Endothelial cell of umbilical vein (primary cell): ENCODE results near the gene RGPD3.

Experiments
- CTCF ChIP-seq, 2 donors: IDR thresholded peaks; 1 replicate in 1 of 2; 2 replicates in 1 of 2; pipeline ENCODE4 v1.5.1; 2011; ENCODE audit warnings: low read length in 2 of 2, mild to moderate bottlenecking in 2 of 2, moderate library complexity in 2 of 2, control low read depth in 1 of 2, inconsistent platforms in 1 of 2, low read depth in 1 of 2; ENCODE audit not compliant: insufficient read depth in 1 of 2; ENCODE audit errors: extremely low read depth in 1 of 2
- EZH2 ChIP-seq: IDR thresholded peaks from 2 replicates; pipeline ENCODE4 v1.6.1; 2012; ENCODE audit warnings: borderline replicate concordance, low read depth, mild to moderate bottlenecking, moderate library complexity, low read length, inconsistent platforms; ENCODE audit not compliant: severe bottlenecking
- GATA2 ChIP-seq: IDR thresholded peaks from 2 replicates; pipeline ENCODE4 v1.7.0; 2011; ENCODE audit warnings: low read depth, mild to moderate bottlenecking, moderate library complexity, mixed read lengths, low read length; ENCODE audit not compliant: insufficient read length, insufficient read depth
- JUN ChIP-seq: IDR thresholded peaks from 2 replicates; pipeline ENCODE4 v1.6.1; 2011; ENCODE audit warnings: borderline replicate concordance, low read depth; ENCODE audit not compliant: insufficient read length, insufficient read depth
- MYC ChIP-seq: IDR thresholded peaks from one replicate; pipeline ENCODE4 v1.6.1; 2011; ENCODE audit warnings: mild to moderate bottlenecking, low read depth, low read length
- POLR2A ChIP-seq: IDR thresholded peaks from 2 replicates; pipeline ENCODE4 v1.6.1; 2012; ENCODE audit warnings: low read depth, mild to moderate bottlenecking, control low read depth, low read length
- POLR2AphosphoS5 ChIP-seq: IDR thresholded peaks from 2 replicates; pipeline ENCODE4 v1.6.1; 2012; ENCODE audit warnings: low read depth, mild to moderate bottlenecking, control low read depth, low read length, moderate library complexity; ENCODE audit not compliant: insufficient read depth
- TF ChIP-seq, protein P1 (sequence below): IDR thresholded peaks from 2 replicates; pipeline ENCODE4 v1.6.1; 2011; ENCODE audit not compliant: insufficient read depth, insufficient read length

DNA sequence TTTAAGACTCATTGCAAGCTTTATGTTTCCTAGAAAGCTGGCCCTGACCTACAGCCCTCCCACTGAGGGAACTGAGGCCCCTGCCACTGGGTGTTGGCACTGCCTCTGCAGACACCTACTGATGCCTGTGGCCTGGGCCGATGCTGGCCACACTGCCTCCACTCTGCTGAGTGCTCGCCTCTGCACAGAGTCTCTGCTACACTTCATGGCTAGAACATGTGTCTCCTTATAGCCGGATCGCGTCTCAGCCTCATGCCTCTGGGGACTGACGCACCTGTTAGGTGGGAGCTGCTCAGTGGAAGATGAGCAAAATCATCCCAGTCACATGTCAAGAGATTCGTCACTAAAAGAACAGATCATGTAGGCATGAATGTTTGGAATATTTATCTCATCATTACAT lies 108.7 kb downstream of the RGPD3 start:
- TF ChIP-seq CTCF (IDR thresholded peaks at IDR 0.05; ENCODE audit: extremely low read depth in 1 of 2, insufficient read depth in 1 of 2, low read depth in 1 of 2, low read length in 2 of 2): no peak
- no peak for TF ChIP-seq POLR2AphosphoS5
- TF ChIP-seq, protein P1, sequence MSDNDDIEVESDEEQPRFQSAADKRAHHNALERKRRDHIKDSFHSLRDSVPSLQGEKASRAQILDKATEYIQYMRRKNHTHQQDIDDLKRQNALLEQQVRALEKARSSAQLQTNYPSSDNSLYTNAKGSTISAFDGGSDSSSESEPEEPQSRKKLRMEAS: no peak
- no peak for TF ChIP-seq POLR2A
- TF ChIP-seq EZH2: no peak
- TF ChIP-seq GATA2: no peak
- TF ChIP-seq JUN: no peak
- no peak for TF ChIP-seq MYC
